Small intestine (tissue), 7 donors: ENCODE results near the gene ZC3H18. TPM values are rescaled to one million over a fixed set of nuclear protein-coding genes. Genes with fewer than 3 reads are reported as not detected.

Experiments used
- DNase-seq, 2 donors: peaks; one replicate each; pipeline versions ENCODE4 v3.0.0 to v3.0.0-alpha.2; 2013
- FAIRE-seq: peaks from 2 replicates; lab custom pipeline; 2012; peaks lifted over from hg19 to GRCh38; lab: Jason Lieb, UNC
- H3K27ac ChIP-seq, 3 donors: one replicate each; pipeline ENCODE4 v1.5.1; 2013; ENCODE audit warnings: low read length in 2 of 3, mild to moderate bottlenecking in 2 of 3, control low read depth in 1 of 3, inconsistent platforms in 1 of 3, low read depth in 1 of 3, moderate library complexity in 1 of 3
- H3K27me3 ChIP-seq, 3 donors: one replicate each; pipeline ENCODE4 v1.6.1; 2013; ENCODE audit warnings: low read length in 3 of 3, inconsistent platforms in 1 of 3; ENCODE audit not compliant: control insufficient read depth in 3 of 3, insufficient read depth in 3 of 3
- H3K36me3 ChIP-seq, 3 donors: one replicate each; pipeline ENCODE4 v1.6.1; 2013; ENCODE audit warnings: low read length in 3 of 3, inconsistent platforms in 1 of 3, low read depth in 1 of 3, mild to moderate bottlenecking in 1 of 3, moderate library complexity in 1 of 3; ENCODE audit not compliant: control insufficient read depth in 3 of 3, insufficient read depth in 2 of 3
- H3K4me1 ChIP-seq, 3 donors: one replicate each; pipeline ENCODE4 v1.6.1; 2013; ENCODE audit warnings: low read length in 2 of 3, inconsistent platforms in 1 of 3, low read depth in 1 of 3, mild to moderate bottlenecking in 1 of 3, moderate library complexity in 1 of 3; ENCODE audit not compliant: control insufficient read depth in 3 of 3, insufficient read depth in 2 of 3
- H3K4me3 ChIP-seq, 3 donors: one replicate each; pipeline ENCODE4 v1.5.1; 2013; ENCODE audit warnings: low read length in 3 of 3, control low read depth in 1 of 3, inconsistent platforms in 1 of 3, low read depth in 1 of 3, mild to moderate bottlenecking in 1 of 3, moderate library complexity in 1 of 3
- H3K9me3 ChIP-seq, 2 donors: one replicate each; pipeline ENCODE4 v1.6.1; 2013; ENCODE audit warnings: low read depth in 1 of 2, low read length in 1 of 2; ENCODE audit not compliant: control insufficient read depth in 2 of 2, insufficient read depth in 1 of 2
- WGBS, 3 donors: extraction: QIAGEN DNeasy Blood & Tissue Kit; methylation state at CpG; one replicate each; pipeline ENCODE4 v1.1.7; 2013; 5-methylcytosine and 5-hydroxymethylcytosine counted together
- polyA plus RNA-seq, 4 donors: library from polyadenylated mRNA; stranded (reverse) in 3 of 4; unstranded in 1 of 4; fragments of 200-250 nt in 3 of 4; fragments of 120-200 nt in 1 of 4; gene quantifications; one replicate each; pipeline versions ENCODE4 v1.2.1 to v1.2.3, GENCODE V29; 2013
- donor health status: healthy with polysubstance abuse.
- donor health status: control.
- donor health status: control.
- donor health status: Bipolar disorder and iron deficiency.
- donor health status: healthy.

Gene ZC3H18
- polyA plus RNA-seq, 4 donors, result 19.7 to 31.9 (median 28.2) TPM

DNA sequence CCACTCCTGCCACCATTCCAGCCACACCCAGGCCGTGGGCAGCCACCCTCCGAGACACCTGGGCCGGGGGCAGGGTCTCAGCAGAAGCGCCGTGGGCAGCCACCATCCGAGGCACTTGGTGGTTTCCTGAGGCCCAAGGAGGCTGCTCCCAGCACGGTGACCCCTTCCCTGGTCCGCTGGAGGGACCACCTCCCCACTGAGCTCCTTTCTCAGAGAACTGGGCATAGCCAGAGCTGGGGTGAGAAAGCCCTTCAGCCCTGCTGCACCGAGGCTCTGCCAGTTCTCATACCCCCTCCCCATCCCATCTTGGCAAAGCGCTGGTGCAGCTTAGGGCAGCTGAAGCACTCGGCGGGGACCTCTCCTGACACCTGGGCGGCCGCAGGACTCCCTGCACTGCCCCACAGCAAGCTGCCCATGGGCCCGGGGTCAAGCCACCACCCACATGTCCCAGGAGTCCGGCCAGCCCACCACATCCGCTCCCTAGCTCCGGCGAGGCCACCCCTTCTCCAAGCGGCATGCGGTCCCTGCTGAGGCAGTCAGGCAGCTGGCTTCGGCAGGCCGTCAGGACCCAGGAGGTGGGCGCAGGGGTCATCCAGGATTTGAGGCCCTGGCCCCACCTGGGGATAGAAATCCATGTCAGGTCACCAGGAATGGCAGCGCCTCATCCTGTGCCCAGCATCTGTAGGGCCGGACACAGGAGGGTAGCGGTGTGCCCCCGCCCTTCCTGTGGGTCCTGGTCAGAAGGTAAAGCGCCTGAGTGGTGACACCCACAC, 82.0 kb downstream of the ZC3H18 start:
- FAIRE-seq, result no peak
- Histone ChIP-seq H3K36me3 (peaks cover 7 to 71% (median 8%) of the 10 kb centered on the region in 3 donors), H3K27me3 (no peaks in the 10 kb centered on the region), H3K4me3 (no peak overlapping the region), H3K4me1 (peaks cover 0 to 17% (median 6%) of the 10 kb centered on the region in 3 donors), H3K27ac (peak overlapping the region; percentile 56 to 87 (median 78)), H3K9me3 (no peaks in the 10 kb centered on the region)
- 86 to 90% (median 87%) methylated on average over 28 to 29 of the region's 29 CpGs for WGBS, 3 donors
- no peak for DNase-seq

DNA sequence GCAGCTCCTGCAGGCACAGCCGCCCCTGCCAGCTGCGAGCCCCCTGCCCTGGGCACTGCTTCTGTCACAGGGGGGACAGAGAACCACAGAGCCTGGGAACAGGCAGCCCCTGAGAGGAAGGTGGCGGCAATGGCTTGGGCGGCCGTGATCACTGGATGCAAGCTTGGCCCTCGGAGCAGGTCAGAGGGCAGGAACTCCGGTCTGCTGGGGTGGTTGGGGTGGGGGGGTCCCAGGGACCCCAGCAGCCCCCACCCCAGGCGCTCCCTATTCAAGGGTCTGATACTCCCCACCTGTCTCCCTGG, 82.5 kb downstream of the ZC3H18 start:
- no peak overlapping the region for H3K4me3 ChIP-seq
- DNase-seq, result no peak
- no peaks in the 10 kb centered on the region for H3K9me3 ChIP-seq
- peaks cover 0 to 17% (median 6%) of the 10 kb centered on the region in 3 donors for H3K4me1 ChIP-seq
- 92 to 100% (median 94%) methylated on average over 6 to 8 of the region's 8 CpGs for WGBS, 3 donors
- H3K36me3 ChIP-seq, result peaks cover 7 to 72% (median 11%) of the 10 kb centered on the region in 3 donors
- no peaks in the 10 kb centered on the region for H3K27me3 ChIP-seq
- no peak overlapping the region for H3K27ac ChIP-seq
- FAIRE-seq, result no peak

DNA sequence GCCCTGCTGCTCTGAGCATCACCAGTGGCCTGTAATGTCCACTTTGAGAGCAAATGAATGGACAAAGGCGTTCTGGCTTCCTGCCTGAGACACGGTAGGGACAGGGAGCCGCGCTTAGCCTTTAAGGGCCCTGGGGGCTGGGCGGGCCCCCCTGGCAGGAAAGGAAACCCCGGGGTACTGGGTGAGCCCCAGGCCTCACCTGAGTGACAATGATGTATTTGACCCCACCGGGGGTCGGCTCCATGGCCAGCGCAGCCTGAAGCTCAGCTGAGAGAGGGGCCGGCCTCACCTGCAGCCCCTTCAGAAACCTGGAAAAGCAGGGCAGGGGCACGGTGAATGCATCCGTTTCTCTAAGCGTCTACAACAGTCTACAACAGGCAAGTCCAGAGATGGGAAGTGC, 82.9 kb downstream of the ZC3H18 start:
- no peak overlapping the region for H3K27ac ChIP-seq
- H3K27me3 ChIP-seq, result no peaks in the 10 kb centered on the region
- DNase-seq, result no peak
- no peak overlapping the region for H3K4me3 ChIP-seq
- peaks cover 9 to 74% (median 11%) of the 10 kb centered on the region in 3 donors for H3K36me3 ChIP-seq
- H3K9me3 ChIP-seq, result no peaks in the 10 kb centered on the region
- 92 to 95% (median 93%) methylated on average over 13 of the region's 13 CpGs for WGBS, 3 donors
- peaks cover 0 to 17% (median 6%) of the 10 kb centered on the region in 3 donors for H3K4me1 ChIP-seq
- FAIRE-seq, result no peak

DNA sequence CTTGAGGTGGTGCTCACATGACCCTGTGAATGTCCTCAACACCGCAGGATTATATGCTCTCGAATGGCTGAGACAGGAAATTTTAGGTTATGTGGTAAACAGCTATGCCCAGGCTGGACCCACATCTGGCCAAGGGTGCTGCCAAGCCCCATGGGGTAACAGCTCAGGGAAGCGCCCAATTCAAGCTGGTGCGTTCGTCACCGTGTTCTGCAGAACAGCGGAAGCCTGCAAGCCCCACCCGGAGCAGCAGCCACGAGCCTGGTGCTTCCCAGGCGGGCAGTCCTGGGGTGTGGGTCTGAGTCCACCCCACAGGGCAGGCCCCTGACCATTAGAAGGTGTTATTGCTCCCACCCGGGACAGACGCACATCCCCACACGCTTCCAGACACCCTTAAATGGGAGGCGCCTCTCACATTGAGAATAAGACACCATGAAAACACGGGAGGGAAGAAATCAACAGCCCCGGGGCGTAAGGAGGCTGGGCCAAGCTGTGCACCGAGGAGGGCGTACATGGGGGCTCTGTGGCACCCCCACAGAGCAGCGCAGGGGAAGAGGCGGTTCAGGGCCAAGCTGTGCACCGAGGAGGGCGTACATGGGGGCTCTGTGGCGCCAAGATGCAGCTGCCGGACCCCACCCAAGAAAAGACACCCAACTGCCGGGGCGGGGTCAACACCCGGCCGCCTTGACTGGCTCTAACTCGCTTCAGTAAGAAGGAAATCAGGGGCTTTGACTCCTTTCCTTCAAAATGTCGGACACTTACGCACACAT, 83.6 kb downstream of the ZC3H18 start:
- WGBS, 3 donors, result 86 to 89% (median 86%) methylated on average over 31 to 32 of the region's 32 CpGs
- DNase-seq (no peak), FAIRE-seq (no peak)
- Histone ChIP-seq H3K27me3 (no peaks in the 10 kb centered on the region), H3K4me3 (no peak overlapping the region), H3K27ac (no peak overlapping the region), H3K4me1 (peaks cover 0 to 17% (median 6%) of the 10 kb centered on the region in 3 donors), H3K36me3 (peaks cover 10 to 77% (median 11%) of the 10 kb centered on the region in 3 donors), H3K9me3 (no peaks in the 10 kb centered on the region)

DNA sequence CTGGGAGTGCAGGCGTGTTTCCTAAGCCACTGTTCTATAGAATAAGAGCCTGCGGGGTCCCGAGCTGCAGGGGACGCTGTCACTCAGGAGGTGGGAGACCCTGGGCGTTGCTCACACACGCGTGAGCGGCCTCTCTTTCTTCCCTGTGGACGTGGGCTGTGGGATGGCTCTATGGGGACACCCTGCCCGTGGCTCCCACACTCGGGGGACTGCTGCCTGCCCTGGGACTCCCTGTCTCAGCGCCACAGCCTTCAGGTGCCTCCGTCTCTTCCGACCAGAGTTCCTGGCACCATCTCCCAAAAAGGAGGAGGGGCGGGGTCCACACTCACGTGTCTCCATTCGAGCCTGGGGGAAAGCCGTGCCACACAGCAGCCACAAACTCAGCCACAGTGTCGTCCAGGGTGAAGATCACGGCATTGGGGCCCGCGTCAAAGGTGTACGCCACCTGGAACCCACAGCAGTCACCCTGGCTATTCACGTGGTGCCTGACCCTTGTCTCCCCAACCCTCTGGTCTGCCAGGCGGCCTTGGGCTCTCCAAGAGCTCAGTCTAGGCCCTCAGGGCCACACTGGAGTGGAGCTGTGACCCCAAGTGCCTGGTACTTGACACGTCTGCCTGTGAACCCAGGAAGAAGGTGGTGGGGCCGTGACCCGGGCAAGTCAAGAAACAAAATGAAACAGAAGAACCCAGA, 84.3 kb downstream of the ZC3H18 start:
- Histone ChIP-seq H3K27me3 (no peaks in the 10 kb centered on the region), H3K36me3 (peaks cover 10 to 78% (median 11%) of the 10 kb centered on the region in 3 donors), H3K4me1 (peaks cover 0 to 15% (median 4%) of the 10 kb centered on the region in 3 donors), H3K4me3 (no peak overlapping the region), H3K9me3 (no peaks in the 10 kb centered on the region), H3K27ac (no peak overlapping the region)
- WGBS, 3 donors, result 88 to 92% (median 89%) methylated on average over 28 of the region's 28 CpGs
- DNase-seq (no peak), FAIRE-seq (no peak)

DNA sequence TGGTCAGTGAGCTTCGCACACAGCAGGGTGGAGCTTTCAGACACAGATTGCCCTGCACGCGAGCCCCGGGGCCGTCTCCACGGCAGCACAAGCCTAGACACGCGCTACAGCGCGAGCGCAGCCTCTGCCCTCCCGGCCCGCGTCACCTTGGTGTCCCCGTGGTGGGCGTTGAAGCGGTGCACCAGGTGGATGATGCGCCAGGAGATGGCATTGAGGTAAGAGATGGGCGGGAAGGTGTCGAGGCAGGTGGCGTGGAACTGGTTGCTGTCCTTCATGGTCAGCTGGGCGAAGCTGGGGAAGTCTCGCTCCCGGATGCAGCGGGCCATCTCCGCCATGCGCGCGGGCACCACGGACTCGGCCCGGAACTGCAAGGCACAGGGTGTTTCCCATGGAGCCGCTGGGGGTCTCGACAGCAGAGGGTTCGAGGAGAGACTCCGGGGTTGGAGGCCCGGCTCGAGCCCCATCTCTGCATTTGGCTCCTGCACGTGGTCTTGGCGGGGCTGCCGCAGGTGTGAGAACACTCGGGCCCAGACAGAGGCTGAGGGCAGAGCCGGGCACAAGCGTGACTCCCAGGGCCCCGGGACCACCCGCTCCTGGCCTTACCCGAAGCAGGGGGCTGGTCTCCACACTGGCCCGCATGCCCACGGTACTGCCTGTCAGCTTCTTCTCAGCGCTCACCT, 85.0 kb downstream of the ZC3H18 start:
- Histone ChIP-seq H3K27ac (no peak overlapping the region), H3K4me3 (no peak overlapping the region), H3K9me3 (no peaks in the 10 kb centered on the region), H3K27me3 (no peaks in the 10 kb centered on the region), H3K36me3 (peaks cover 10 to 80% (median 11%) of the 10 kb centered on the region in 3 donors), H3K4me1 (peaks cover 0 to 17% (median 0%) of the 10 kb centered on the region in 3 donors)
- 95 to 97% (median 96%) methylated on average over 43 to 50 of the region's 50 CpGs for WGBS, 3 donors
- no peak for DNase-seq
- FAIRE-seq, result no peak

DNA sequence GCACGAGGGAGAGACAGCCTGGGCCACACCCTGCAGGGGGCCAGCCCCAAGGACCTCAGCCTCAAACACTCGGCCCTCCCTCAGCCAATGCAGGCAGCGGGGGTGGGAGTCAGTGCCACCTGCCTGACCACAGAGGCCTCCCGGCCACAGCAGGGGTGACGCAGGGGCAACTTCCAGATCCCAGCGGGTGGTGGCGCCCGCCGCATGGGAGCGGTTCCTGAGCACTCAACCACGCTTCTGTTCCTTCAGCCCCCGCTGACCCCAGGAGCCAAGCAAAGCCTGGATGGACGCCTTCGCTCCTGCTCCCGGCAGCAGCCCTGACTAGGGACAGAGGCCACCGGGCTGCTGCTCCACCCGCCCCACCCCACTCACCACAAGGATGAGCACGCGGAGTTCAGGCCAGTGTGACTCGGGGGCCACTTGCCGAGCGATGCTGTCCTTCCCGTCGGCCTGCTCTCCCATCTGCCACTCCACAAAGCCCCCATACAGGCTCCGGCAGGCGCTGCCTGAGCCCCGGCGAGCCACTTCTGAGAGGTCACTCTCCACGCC, 85.6 kb downstream of the ZC3H18 start:
- no peak for DNase-seq
- Histone ChIP-seq H3K27me3 (no peaks in the 10 kb centered on the region), H3K27ac (no peak overlapping the region), H3K9me3 (no peaks in the 10 kb centered on the region), H3K4me1 (peaks cover 0 to 17% (median 0%) of the 10 kb centered on the region in 3 donors), H3K4me3 (no peak overlapping the region), H3K36me3 (peaks cover 10 to 81% (median 11%) of the 10 kb centered on the region in 3 donors)
- 92 to 97% (median 94%) methylated on average over 29 of the region's 29 CpGs for WGBS, 3 donors
- FAIRE-seq, result no peak
